Breast epithelium (tissue), 3 donors: ENCODE measurements around the gene HMGB1.

Experiments used
- CTCF ChIP-seq, 3 donors: fragments of 450-650 bp; IDR thresholded peaks; one replicate each; pipeline ENCODE4 v1.5.1; 2016 to 2017; ENCODE audit warnings: antibody characterized with exemption in 3 of 3, mild to moderate bottlenecking in 3 of 3, moderate library complexity in 3 of 3
- POLR2A ChIP-seq: fragments of 450-650 bp; IDR thresholded peaks from one replicate; pipeline ENCODE4 v1.6.1; 2016; ENCODE audit warnings: antibody characterized with exemption, mild to moderate bottlenecking, moderate library complexity
- POLR2AphosphoS5 ChIP-seq, 3 donors: sonication (generic); formaldehyde crosslinking; IDR thresholded peaks; one replicate each; pipeline ENCODE4 v1.6.1; 2017; ENCODE audit warnings: antibody characterized with exemption in 3 of 3

GRCh38 chr13:30510091-30510490, 44.4 kb upstream of the HMGB1 start:
- TF ChIP-seq CTCF (IDR thresholded peaks at IDR 0.05) (no peak), POLR2AphosphoS5 (IDR thresholded peaks at IDR 0.05) (no peak), POLR2A (no peak)
